Fibroblast of lung (primary cell): Measurements from ENCODE around the gene CNGA2. TPM values are rescaled to one million over a fixed set of nuclear protein-coding genes. Genes with fewer than 3 reads are reported as not detected.

ENCODE experiments used
- DNase-seq, 2 donors: peaks; one replicate each; pipeline versions ENCODE4 v3.0.0 to v3.0.0-alpha.2; 2010; ENCODE audit warnings: low read depth in 2 of 2
- H2AFZ ChIP-seq: 2 replicates; pipeline ENCODE4 v1.5.1; 2012; ENCODE audit warnings: low read length, control low read depth, inconsistent platforms
- H3K27ac ChIP-seq: 2 replicates; pipeline ENCODE4 v1.5.1; 2011; ENCODE audit warnings: low read length, control low read depth; ENCODE audit not compliant: insufficient read depth
- H3K27me3 ChIP-seq: 2 replicates; pipeline ENCODE4 v1.5.1; 2011; ENCODE audit warnings: mild to moderate bottlenecking, low read length; ENCODE audit not compliant: control insufficient read depth, insufficient read depth
- H3K36me3 ChIP-seq: 2 replicates; pipeline ENCODE4 v1.5.1; 2011; ENCODE audit warnings: low read length; ENCODE audit not compliant: control insufficient read depth, insufficient read depth
- H3K4me1 ChIP-seq: 2 replicates; pipeline ENCODE4 v1.5.1; 2011; ENCODE audit warnings: low read length; ENCODE audit not compliant: control insufficient read depth, insufficient read depth; ENCODE audit errors: extremely low read depth
- H3K4me2 ChIP-seq: 2 replicates; pipeline ENCODE4 v1.5.1; 2011; ENCODE audit warnings: low read length, control low read depth; ENCODE audit not compliant: insufficient read depth; ENCODE audit errors: extremely low read depth
- H3K4me3 ChIP-seq, 4 experiments: fragments of 200-600 bp in 1 of 4; sonication (generic) in 1 of 4; replicated peaks in 1 of 4; 2 replicates each; pipeline ENCODE4 v1.5.1; 2011 to 2016; ENCODE audit warnings: low read length in 4 of 4, low read depth in 3 of 4, mild to moderate bottlenecking in 3 of 4, control low read depth in 2 of 4, inconsistent platforms in 1 of 4, mixed read lengths in 1 of 4; ENCODE audit not compliant: insufficient read depth in 1 of 4; ENCODE audit errors: control extremely low read depth in 1 of 4
- H3K79me2 ChIP-seq: 2 replicates; pipeline ENCODE4 v1.5.1; 2012; ENCODE audit warnings: mild to moderate bottlenecking, low read length, inconsistent platforms; ENCODE audit not compliant: control insufficient read depth, insufficient read depth
- H3K9ac ChIP-seq: 2 replicates; pipeline ENCODE4 v1.5.1; 2011; ENCODE audit warnings: mild to moderate bottlenecking, low read length, control low read depth; ENCODE audit not compliant: insufficient read depth
- H3K9me3 ChIP-seq: 2 replicates; pipeline ENCODE4 v1.5.1; 2012; ENCODE audit warnings: low read depth, low read length; ENCODE audit not compliant: control insufficient read depth, insufficient read depth
- H4K20me1 ChIP-seq: 2 replicates; pipeline ENCODE4 v1.5.1; 2011; ENCODE audit warnings: low read length; ENCODE audit not compliant: control insufficient read depth, insufficient read depth; ENCODE audit errors: extremely low read depth
- EZH2 ChIP-seq: IDR thresholded peaks from 2 replicates; pipeline ENCODE4 v1.5.1; 2012; ENCODE audit warnings: low read length, control low read depth, mild to moderate bottlenecking; ENCODE audit errors: missing control alignments
- polyA plus RNA-seq, 2 donors: library from polyadenylated mRNA; depleted of rRNA in 1 of 2; stranded (reverse) in 1 of 2; unstranded in 1 of 2; fragments of >200 nt; gene quantifications; 2 replicates each; pipeline ENCODE4 v1.2.1, GENCODE V29; 2011 to 2012; ENCODE audit warnings: missing spikeins in 1 of 2
- total RNA-seq: library from RNA; depleted of rRNA; stranded (reverse); fragments of >200 nt; gene quantifications from 2 replicates; pipeline ENCODE4 v1.2.1, GENCODE V29; 2014
- TF ChIP-seq, protein P1 (sequence below), 2 donors: IDR thresholded peaks in 1 of 2; conservative IDR thresholded peaks in 1 of 2; 1 replicate in 1 of 2; 2 replicates in 1 of 2; pipeline ENCODE4 v1.5.1; 2011 to 2012; ENCODE audit warnings: low read length in 2 of 2, control low read depth in 1 of 2, inconsistent platforms in 1 of 2, low read depth in 1 of 2, mild to moderate bottlenecking in 1 of 2

The CNGA2 gene
- total and polyA plus RNA-seq, 2 donors (not counting 1 experiment from before 2014, with no cell fraction given) = not detected

GRCh38 chrX:151726751-151727150 lies 7.8 kb upstream of the CNGA2 start:
- H2AFZ ChIP-seq = no peak overlapping the region
- no peaks in the 10 kb centered on the region for H3K9me3 ChIP-seq
- H3K4me3 ChIP-seq = no peak overlapping the region
- no peaks in the 10 kb centered on the region for H3K4me1 ChIP-seq
- H3K36me3 ChIP-seq = no peaks in the 10 kb centered on the region
- no peak for DNase-seq
- no peaks in the 10 kb centered on the region for H3K79me2 ChIP-seq
- no peak overlapping the region for H3K4me2 ChIP-seq
- no peaks in the 10 kb centered on the region for H4K20me1 ChIP-seq
- no peak overlapping the region for H3K27ac ChIP-seq
- no peak overlapping the region for H3K9ac ChIP-seq
- H3K27me3 ChIP-seq = no peaks in the 10 kb centered on the region
- TF ChIP-seq, protein P1, sequence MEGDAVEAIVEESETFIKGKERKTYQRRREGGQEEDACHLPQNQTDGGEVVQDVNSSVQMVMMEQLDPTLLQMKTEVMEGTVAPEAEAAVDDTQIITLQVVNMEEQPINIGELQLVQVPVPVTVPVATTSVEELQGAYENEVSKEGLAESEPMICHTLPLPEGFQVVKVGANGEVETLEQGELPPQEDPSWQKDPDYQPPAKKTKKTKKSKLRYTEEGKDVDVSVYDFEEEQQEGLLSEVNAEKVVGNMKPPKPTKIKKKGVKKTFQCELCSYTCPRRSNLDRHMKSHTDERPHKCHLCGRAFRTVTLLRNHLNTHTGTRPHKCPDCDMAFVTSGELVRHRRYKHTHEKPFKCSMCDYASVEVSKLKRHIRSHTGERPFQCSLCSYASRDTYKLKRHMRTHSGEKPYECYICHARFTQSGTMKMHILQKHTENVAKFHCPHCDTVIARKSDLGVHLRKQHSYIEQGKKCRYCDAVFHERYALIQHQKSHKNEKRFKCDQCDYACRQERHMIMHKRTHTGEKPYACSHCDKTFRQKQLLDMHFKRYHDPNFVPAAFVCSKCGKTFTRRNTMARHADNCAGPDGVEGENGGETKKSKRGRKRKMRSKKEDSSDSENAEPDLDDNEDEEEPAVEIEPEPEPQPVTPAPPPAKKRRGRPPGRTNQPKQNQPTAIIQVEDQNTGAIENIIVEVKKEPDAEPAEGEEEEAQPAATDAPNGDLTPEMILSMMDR (conservative IDR thresholded peaks at IDR 0.05 in 1 of 2, IDR thresholded peaks at IDR 0.05 in 1 of 2; ENCODE audit: low read depth in 1 of 2, low read length in 2 of 2) = no peak
- no peak for TF ChIP-seq EZH2

- Histone ChIP-seq H3K79me2 (no peaks in the 10 kb centered on the region), H3K27me3 (no peaks in the 10 kb centered on the region), H3K4me2 (no peak overlapping the region), H3K9ac (no peak overlapping the region), H4K20me1 (no peaks in the 10 kb centered on the region), H3K9me3 (no peaks in the 10 kb centered on the region), H2AFZ (no peak overlapping the region), H3K4me1 (no peaks in the 10 kb centered on the region), H3K27ac (no peak overlapping the region), H3K36me3 (no peaks in the 10 kb centered on the region), H3K4me3 (no peak overlapping the region)
- DNase-seq = no peak
- TF ChIP-seq, protein P1 (conservative IDR thresholded peaks at IDR 0.05 in 1 of 2, IDR thresholded peaks at IDR 0.05 in 1 of 2; ENCODE audit: low read depth in 1 of 2, low read length in 2 of 2) = no peak
- no peak for TF ChIP-seq EZH2
These were observed 7.2 kb upstream of the CNGA2 start for GRCh38 chrX:151727346-151727745.

DNA sequence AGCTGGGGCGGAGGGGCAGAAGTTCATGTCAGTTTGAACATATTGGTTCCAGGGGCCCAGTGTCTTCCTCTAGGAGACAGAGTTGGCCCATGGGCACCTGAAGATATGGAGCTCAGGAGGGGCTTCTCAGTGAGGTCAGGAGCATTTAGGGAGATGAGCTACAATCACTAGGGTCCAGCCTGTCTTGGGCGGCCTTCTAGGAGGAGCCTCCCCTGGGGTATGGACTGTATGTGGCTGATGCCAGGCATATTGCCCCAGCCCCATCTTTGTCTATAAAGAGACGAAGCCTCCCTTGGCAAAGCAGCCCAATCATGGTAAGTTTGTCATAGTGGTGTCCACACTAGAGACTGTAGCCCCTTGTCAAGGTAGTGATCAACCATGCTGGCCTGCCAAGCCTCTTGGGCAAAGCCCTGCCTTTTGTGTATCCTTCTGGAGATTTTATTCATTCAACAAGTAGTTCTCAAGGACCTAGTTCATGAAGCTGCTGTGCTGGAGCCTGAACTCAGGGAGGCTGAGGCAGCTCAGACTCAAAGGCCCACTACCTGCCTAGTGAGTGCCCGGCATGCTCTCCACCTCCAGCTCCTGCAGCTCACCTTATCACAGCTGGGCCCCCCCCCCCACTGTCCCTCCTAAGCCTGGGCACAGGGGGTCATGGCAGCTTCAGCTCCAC lies 5.4 kb upstream of the CNGA2 start:
- H3K9ac ChIP-seq = no peak overlapping the region
- no peaks in the 10 kb centered on the region for H3K9me3 ChIP-seq
- no peak overlapping the region for H3K27ac ChIP-seq
- H3K27me3 ChIP-seq = no peaks in the 10 kb centered on the region
- no peak overlapping the region for H2AFZ ChIP-seq
- no peaks in the 10 kb centered on the region for H3K36me3 ChIP-seq
- DNase-seq = no peak
- no peaks in the 10 kb centered on the region for H3K79me2 ChIP-seq
- H3K4me2 ChIP-seq = no peak overlapping the region
- no peaks in the 10 kb centered on the region for H3K4me1 ChIP-seq
- no peak overlapping the region for H3K4me3 ChIP-seq
- TF ChIP-seq, protein P1 (conservative IDR thresholded peaks at IDR 0.05 in 1 of 2, IDR thresholded peaks at IDR 0.05 in 1 of 2; ENCODE audit: low read depth in 1 of 2, low read length in 2 of 2) = no peak
- TF ChIP-seq EZH2 = no peak
- no peaks in the 10 kb centered on the region for H4K20me1 ChIP-seq
